ENCODE results near the gene KAT7.

Gene KAT7

DNA sequence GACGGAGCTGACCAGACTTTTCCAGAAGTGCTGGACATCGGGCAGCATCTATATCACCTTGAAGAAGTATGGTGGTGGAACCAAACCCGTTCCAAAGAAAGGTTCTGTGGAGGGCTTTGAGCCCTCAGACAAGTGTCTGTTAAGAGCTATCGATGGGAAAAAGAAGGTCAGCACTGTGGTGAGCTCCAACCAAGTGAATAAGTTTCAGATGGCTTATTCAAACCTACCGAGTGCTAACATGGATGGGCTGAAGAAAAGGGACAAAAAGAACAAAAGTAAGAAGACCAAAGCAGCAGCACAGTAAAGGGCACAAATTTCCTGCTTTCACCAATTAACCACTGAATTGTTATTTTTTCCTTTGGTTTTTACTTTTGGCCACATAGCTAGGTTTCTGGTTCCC, 6.9 kb downstream of the KAT7 start:
- no peak overlapping the region for H3K4me3 ChIP-seq (ENCODE audit: control insufficient read depth, low read depth, low read length)
- DNase-seq (ENCODE audit: low read depth): no peak
- TF ChIP-seq, protein P1, sequence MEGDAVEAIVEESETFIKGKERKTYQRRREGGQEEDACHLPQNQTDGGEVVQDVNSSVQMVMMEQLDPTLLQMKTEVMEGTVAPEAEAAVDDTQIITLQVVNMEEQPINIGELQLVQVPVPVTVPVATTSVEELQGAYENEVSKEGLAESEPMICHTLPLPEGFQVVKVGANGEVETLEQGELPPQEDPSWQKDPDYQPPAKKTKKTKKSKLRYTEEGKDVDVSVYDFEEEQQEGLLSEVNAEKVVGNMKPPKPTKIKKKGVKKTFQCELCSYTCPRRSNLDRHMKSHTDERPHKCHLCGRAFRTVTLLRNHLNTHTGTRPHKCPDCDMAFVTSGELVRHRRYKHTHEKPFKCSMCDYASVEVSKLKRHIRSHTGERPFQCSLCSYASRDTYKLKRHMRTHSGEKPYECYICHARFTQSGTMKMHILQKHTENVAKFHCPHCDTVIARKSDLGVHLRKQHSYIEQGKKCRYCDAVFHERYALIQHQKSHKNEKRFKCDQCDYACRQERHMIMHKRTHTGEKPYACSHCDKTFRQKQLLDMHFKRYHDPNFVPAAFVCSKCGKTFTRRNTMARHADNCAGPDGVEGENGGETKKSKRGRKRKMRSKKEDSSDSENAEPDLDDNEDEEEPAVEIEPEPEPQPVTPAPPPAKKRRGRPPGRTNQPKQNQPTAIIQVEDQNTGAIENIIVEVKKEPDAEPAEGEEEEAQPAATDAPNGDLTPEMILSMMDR (IDR thresholded peaks at IDR 0.05; ENCODE audit: control insufficient read depth, insufficient read depth, low read depth, low read length, missing control alignments): no peak

DNA sequence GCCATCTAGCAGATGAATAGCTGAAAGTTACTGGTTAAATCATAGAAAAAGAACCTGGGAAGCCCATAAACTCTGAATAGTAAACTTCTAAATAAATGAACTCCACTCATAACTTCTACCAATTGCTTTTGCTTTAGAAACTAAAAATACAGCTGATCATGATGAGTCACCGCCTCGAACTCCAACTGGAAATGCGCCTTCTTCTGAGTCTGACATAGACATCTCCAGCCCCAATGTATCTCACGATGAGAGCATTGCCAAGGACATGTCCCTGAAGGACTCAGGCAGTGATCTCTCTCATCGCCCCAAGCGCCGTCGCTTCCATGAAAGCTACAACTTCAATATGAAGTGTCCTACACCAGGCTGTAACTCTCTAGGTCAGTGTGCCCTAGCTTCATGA, 9.7 kb downstream of the KAT7 start:
- TF ChIP-seq, protein P1 (IDR thresholded peaks at IDR 0.05; ENCODE audit: control insufficient read depth, insufficient read depth, low read depth, low read length, missing control alignments): no peak
- no peak overlapping the region for H3K4me3 ChIP-seq (ENCODE audit: control insufficient read depth, low read depth, low read length)
- DNase-seq (ENCODE audit: low read depth): no peak

DNA sequence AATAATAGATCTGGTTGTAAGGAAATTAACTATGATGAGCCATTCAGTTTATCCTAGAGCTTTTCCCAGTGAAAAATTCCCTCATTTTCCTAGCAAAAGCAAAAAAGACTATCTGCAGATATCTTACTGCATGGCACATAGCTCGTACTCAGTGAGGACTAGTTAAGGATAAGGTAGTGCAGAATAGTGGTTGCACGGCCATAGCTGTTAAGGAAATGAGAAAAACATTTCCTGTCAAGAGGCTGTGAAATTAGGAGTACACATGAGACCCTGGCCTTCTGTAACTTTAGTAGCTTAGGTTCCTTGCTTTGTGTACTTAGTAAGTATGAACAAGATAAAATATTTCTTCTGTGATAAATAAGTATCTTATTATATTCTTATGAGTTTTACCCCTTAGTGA, 10.3 kb downstream of the KAT7 start:
- TF ChIP-seq, protein P1 (IDR thresholded peaks at IDR 0.05; ENCODE audit: control insufficient read depth, insufficient read depth, low read depth, low read length, missing control alignments): no peak
- no peak overlapping the region for H3K4me3 ChIP-seq (ENCODE audit: control insufficient read depth, low read depth, low read length)
- no peak for DNase-seq (ENCODE audit: low read depth)

DNA sequence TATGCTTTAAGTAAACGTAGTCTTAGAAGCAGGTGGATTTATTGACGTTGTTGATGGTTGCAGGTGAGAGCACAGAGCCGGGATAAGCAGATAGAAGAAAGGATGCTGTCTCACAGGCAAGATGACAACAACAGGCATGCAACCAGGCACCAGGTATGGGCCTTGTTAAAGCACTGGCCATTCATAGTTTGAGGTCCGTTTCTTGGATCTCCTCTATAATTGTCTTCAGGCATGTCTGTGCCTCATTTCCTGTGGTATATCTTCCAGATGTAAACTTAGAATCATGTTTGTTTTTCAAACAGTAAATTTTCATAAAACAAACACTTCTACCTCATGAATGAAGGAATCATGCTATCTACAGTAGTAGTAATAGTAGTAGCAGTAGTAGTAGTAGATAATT, 20.6 kb downstream of the KAT7 start:
- no peak overlapping the region for H3K4me3 ChIP-seq (ENCODE audit: control insufficient read depth, low read depth, low read length)
- TF ChIP-seq, protein P1 (IDR thresholded peaks at IDR 0.05; ENCODE audit: control insufficient read depth, insufficient read depth, low read depth, low read length, missing control alignments): no peak
- DNase-seq (ENCODE audit: low read depth): no peak

DNA sequence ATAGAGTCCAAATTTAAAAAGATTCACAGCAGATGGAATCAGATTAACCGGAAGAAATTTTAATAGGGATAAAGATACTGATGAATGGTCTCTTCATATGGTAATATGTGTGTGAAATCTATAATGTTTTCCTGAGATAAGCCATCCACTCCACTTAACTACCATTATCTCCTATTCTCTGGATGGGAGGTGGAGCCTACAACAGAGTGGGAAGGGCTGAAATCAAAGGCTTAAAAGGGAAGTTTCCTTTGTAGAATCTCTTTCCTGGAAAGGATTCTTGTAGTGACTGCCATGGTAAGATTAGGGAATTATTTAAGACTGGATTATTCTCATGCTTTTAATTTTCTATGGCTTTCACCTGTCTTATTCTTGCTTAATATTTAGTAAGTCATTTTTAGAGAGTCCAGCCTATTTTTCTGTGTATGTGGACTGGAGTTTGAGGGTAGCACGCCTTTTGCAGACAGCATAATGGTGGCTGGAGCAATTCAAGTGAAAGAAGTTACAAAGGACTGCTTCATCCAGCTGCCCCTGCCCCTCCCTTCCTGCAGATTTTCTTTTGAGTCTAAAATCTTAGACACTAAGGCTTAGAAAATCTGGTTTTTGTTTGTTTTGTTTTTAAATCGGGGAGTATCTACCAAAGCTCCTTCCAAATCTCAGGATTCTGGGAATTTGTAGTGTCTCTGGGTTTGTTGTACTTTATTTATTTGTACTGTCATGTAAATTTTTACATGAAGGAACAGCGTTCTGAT, 26.5 kb downstream of the KAT7 start:
- no peak overlapping the region for H3K4me3 ChIP-seq (ENCODE audit: control insufficient read depth, low read depth, low read length)
- DNase-seq (ENCODE audit: low read depth): no peak
- TF ChIP-seq, protein P1 (IDR thresholded peaks at IDR 0.05; ENCODE audit: control insufficient read depth, insufficient read depth, low read depth, low read length, missing control alignments): no peak

DNA sequence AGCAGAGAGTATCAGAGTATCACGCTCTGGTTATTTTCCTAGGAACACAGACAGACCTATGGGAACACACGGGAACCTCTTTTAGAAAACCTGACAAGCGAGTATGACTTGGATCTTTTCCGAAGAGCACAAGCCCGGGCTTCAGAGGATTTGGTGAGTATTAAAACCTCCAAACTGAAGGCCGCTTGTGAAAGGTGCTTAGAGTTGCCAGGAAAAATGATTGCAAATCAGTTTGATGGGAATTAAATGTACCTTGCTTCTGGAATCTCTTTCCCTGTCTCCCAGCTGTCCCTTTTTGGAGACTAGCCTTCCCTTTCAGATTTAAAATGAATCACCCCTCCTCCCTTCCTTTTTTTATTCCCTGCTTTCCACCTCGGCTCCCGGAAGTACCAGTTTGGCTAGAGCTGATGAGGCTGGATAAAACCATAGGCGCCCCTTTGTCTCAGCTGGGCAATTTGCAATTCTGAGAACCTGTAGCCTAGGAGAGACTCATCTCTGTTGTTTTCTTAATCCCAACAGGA, 27.3 kb downstream of the KAT7 start:
- TF ChIP-seq, protein P1 (IDR thresholded peaks at IDR 0.05; ENCODE audit: control insufficient read depth, insufficient read depth, low read depth, low read length, missing control alignments): no peak

More for the DNA sequence above, 27.3 kb downstream of the KAT7 start:
- no peak for DNase-seq (ENCODE audit: low read depth)
- no peak overlapping the region for H3K4me3 ChIP-seq (ENCODE audit: control insufficient read depth, low read depth, low read length)
